ENCODE data around the gene PLXNA4.

GRCh38 chr7:132527467-132528410 is 48.5 kb downstream of the PLXNA4 start:
- TF ChIP-seq, protein P1, sequence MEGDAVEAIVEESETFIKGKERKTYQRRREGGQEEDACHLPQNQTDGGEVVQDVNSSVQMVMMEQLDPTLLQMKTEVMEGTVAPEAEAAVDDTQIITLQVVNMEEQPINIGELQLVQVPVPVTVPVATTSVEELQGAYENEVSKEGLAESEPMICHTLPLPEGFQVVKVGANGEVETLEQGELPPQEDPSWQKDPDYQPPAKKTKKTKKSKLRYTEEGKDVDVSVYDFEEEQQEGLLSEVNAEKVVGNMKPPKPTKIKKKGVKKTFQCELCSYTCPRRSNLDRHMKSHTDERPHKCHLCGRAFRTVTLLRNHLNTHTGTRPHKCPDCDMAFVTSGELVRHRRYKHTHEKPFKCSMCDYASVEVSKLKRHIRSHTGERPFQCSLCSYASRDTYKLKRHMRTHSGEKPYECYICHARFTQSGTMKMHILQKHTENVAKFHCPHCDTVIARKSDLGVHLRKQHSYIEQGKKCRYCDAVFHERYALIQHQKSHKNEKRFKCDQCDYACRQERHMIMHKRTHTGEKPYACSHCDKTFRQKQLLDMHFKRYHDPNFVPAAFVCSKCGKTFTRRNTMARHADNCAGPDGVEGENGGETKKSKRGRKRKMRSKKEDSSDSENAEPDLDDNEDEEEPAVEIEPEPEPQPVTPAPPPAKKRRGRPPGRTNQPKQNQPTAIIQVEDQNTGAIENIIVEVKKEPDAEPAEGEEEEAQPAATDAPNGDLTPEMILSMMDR (IDR thresholded peaks at IDR 0.05; ENCODE audit: insufficient read depth, low read depth, low read length): no peak
- no peak for TF ChIP-seq EZH2 (IDR thresholded peaks at IDR 0.05; ENCODE audit: insufficient read depth, low read length)

All from astrocyte (in vitro differentiated cells and primary cell).